ENCODE measurements around the gene RTL10. TPM values are rescaled to one million over a fixed set of nuclear protein-coding genes. Genes with fewer than 3 reads are reported as not detected.
A peak's percentile ranks its signal among the peaks of the same experiment; 100 is the strongest.

Gene RTL10
- total and polyA plus RNA-seq, 2 experiments from 2014 or later: 13.0 to 15.9 TPM

- 91% methylated on average over 36 of the region's 36 CpGs for WGBS (ENCODE audit: low lambda C conversion rate, missing lambda C conversion rate)
- H3K27ac ChIP-seq: no peak overlapping the region
- no peaks in the 10 kb centered on the region for H3K36me3 ChIP-seq (replicated peaks; ENCODE audit: insufficient read depth, low read depth)
- TF ChIP-seq EZH2 (IDR thresholded peaks at IDR 0.05; ENCODE audit: borderline replicate concordance): no peak
- TF ChIP-seq EZH2phosphoT487 (IDR thresholded peaks at IDR 0.05; ENCODE audit: low read depth, severe bottlenecking, unreplicated experiment): no peak
- no peak for TF ChIP-seq CTCF (IDR thresholded peaks at IDR 0.05; ENCODE audit: poor library complexity)
- no peaks in the 10 kb centered on the region for H3K4me1 ChIP-seq (ENCODE audit: insufficient read depth)
- no peaks in the 10 kb centered on the region for H4K20me1 ChIP-seq (ENCODE audit: insufficient read depth, poor library complexity, severe bottlenecking)
- no peaks in the 10 kb centered on the region for H3K27me3 ChIP-seq
- no peaks in the 10 kb centered on the region for H3K79me2 ChIP-seq
- H3K9me2 ChIP-seq (replicated peaks; ENCODE audit: insufficient read depth): no peaks in the 10 kb centered on the region
- H3K9me3 ChIP-seq (ENCODE audit: low read depth): no peaks in the 10 kb centered on the region
- H2AFZ ChIP-seq: no peak overlapping the region
- no peak overlapping the region for H3K4me3 ChIP-seq
- DNase-seq (ENCODE audit: low spot score): peak; percentile 10
- no peak overlapping the region for H3K4me2 ChIP-seq
Observed at GRCh38 chr22:19811811-19812771, 42.6 kb downstream of the RTL10 start.

- H3K9me3 ChIP-seq (ENCODE audit: low read depth): no peaks in the 10 kb centered on the region
- no peaks in the 10 kb centered on the region for H3K79me2 ChIP-seq
- no peaks in the 10 kb centered on the region for H3K27me3 ChIP-seq
- no peaks in the 10 kb centered on the region for H3K9me2 ChIP-seq (replicated peaks; ENCODE audit: insufficient read depth)
- H3K27ac ChIP-seq: no peak overlapping the region
- 95% methylated on average over 12 of the region's 12 CpGs for WGBS (ENCODE audit: low lambda C conversion rate, missing lambda C conversion rate)
- H3K4me2 ChIP-seq: no peak overlapping the region
- H3K4me1 ChIP-seq (ENCODE audit: insufficient read depth): no peaks in the 10 kb centered on the region
- DNase-seq (ENCODE audit: low spot score): no peak
- TF ChIP-seq EZH2 (IDR thresholded peaks at IDR 0.05; ENCODE audit: borderline replicate concordance) (no peak), EZH2phosphoT487 (IDR thresholded peaks at IDR 0.05; ENCODE audit: low read depth, severe bottlenecking, unreplicated experiment) (no peak), CTCF (IDR thresholded peaks at IDR 0.05; ENCODE audit: poor library complexity) (no peak)
- H3K4me3 ChIP-seq: no peak overlapping the region
- no peaks in the 10 kb centered on the region for H4K20me1 ChIP-seq (ENCODE audit: insufficient read depth, poor library complexity, severe bottlenecking)
- H3K36me3 ChIP-seq (replicated peaks; ENCODE audit: insufficient read depth, low read depth): no peaks in the 10 kb centered on the region
- no peak overlapping the region for H2AFZ ChIP-seq
Observed at GRCh38 chr22:19811211-19811621, 43.5 kb downstream of the RTL10 start.

- Histone ChIP-seq H2AFZ (no peak overlapping the region), H3K79me2 (no peaks in the 10 kb centered on the region), H3K9me3 (ENCODE audit: low read depth) (no peaks in the 10 kb centered on the region), H3K9me2 (replicated peaks; ENCODE audit: insufficient read depth) (no peaks in the 10 kb centered on the region), H3K27me3 (no peaks in the 10 kb centered on the region), H3K4me1 (ENCODE audit: insufficient read depth) (no peaks in the 10 kb centered on the region), H3K4me3 (no peak overlapping the region), H3K27ac (no peak overlapping the region), H3K36me3 (replicated peaks; ENCODE audit: insufficient read depth, low read depth) (no peaks in the 10 kb centered on the region), H3K4me2 (no peak overlapping the region), H4K20me1 (ENCODE audit: insufficient read depth, poor library complexity, severe bottlenecking) (no peaks in the 10 kb centered on the region)
- peak; percentile 3 for DNase-seq (ENCODE audit: low spot score)
- 89% methylated on average over 22 of the region's 23 CpGs for WGBS (ENCODE audit: low lambda C conversion rate, missing lambda C conversion rate)
- TF ChIP-seq CTCF (IDR thresholded peaks at IDR 0.05; ENCODE audit: poor library complexity) (no peak), EZH2 (IDR thresholded peaks at IDR 0.05; ENCODE audit: borderline replicate concordance) (no peak), EZH2phosphoT487 (IDR thresholded peaks at IDR 0.05; ENCODE audit: low read depth, severe bottlenecking, unreplicated experiment) (no peak)
Observed at GRCh38 chr22:19810381-19811201, 44.1 kb downstream of the RTL10 start.
